ENCODE results near the gene ANTXR2.

Gene ANTXR2

DNA sequence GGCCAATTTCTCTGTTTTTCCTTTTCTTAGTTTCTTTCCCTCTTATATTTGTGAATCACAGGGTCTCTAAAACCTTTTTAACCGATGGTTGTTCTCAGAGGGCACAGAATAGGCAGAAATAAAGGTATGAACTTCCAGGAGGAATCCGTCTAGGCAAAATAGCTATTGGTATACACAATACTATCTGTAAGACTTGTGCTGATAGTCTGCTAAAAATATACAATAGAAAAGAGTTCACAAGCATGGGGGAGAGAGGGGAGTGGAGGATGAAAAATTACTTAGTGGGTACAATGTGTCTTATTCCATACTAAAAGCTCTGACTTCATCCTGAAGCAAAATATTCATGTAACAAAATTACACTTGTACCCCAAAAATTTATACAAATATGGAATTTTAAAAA lies 30.2 kb downstream of the ANTXR2 start:
- H3K27ac ChIP-seq (ENCODE audit: poor library complexity, severe bottlenecking): no peak overlapping the region
- peaks cover 2% of the 10 kb centered on the region for H3K4me1 ChIP-seq (ENCODE audit: insufficient read depth, poor library complexity, severe bottlenecking)
- H3K9me3 ChIP-seq (ENCODE audit: severe bottlenecking): no peaks in the 10 kb centered on the region
- DNase-seq (ENCODE audit: low spot score): no peak
- TF ChIP-seq, protein P1, sequence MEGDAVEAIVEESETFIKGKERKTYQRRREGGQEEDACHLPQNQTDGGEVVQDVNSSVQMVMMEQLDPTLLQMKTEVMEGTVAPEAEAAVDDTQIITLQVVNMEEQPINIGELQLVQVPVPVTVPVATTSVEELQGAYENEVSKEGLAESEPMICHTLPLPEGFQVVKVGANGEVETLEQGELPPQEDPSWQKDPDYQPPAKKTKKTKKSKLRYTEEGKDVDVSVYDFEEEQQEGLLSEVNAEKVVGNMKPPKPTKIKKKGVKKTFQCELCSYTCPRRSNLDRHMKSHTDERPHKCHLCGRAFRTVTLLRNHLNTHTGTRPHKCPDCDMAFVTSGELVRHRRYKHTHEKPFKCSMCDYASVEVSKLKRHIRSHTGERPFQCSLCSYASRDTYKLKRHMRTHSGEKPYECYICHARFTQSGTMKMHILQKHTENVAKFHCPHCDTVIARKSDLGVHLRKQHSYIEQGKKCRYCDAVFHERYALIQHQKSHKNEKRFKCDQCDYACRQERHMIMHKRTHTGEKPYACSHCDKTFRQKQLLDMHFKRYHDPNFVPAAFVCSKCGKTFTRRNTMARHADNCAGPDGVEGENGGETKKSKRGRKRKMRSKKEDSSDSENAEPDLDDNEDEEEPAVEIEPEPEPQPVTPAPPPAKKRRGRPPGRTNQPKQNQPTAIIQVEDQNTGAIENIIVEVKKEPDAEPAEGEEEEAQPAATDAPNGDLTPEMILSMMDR (IDR thresholded peaks at IDR 0.05; ENCODE audit: poor library complexity, severe bottlenecking): no peak
- no peak for ATAC-seq (ENCODE audit: low read depth)
- no peaks in the 10 kb centered on the region for H3K27me3 ChIP-seq (ENCODE audit: insufficient read depth, poor library complexity, severe bottlenecking)
- peaks cover 31% of the 10 kb centered on the region for H3K36me3 ChIP-seq (ENCODE audit: low read depth)
- H3K4me3 ChIP-seq (ENCODE audit: severe bottlenecking): no peak overlapping the region

- no peak for DNase-seq (ENCODE audit: low spot score)
- Histone ChIP-seq H3K27me3 (ENCODE audit: insufficient read depth, poor library complexity, severe bottlenecking) (no peaks in the 10 kb centered on the region), H3K4me3 (ENCODE audit: severe bottlenecking) (no peak overlapping the region), H3K36me3 (ENCODE audit: low read depth) (peaks cover 32% of the 10 kb centered on the region), H3K4me1 (ENCODE audit: insufficient read depth, poor library complexity, severe bottlenecking) (peaks cover 6% of the 10 kb centered on the region), H3K27ac (ENCODE audit: poor library complexity, severe bottlenecking) (no peak overlapping the region), H3K9me3 (ENCODE audit: severe bottlenecking) (no peaks in the 10 kb centered on the region)
- ATAC-seq (ENCODE audit: low read depth): no peak
- TF ChIP-seq, protein P1 (IDR thresholded peaks at IDR 0.05; ENCODE audit: poor library complexity, severe bottlenecking): no peak
Measured at GRCh38 chr4:80037864-80038263, 35.2 kb downstream of the ANTXR2 start.

GRCh38 chr4:80036949-80037685 lies 35.9 kb downstream of the ANTXR2 start:
- Histone ChIP-seq H3K4me1 (ENCODE audit: insufficient read depth, poor library complexity, severe bottlenecking) (peaks cover 6% of the 10 kb centered on the region), H3K27me3 (ENCODE audit: insufficient read depth, poor library complexity, severe bottlenecking) (no peaks in the 10 kb centered on the region), H3K27ac (ENCODE audit: poor library complexity, severe bottlenecking) (no peak overlapping the region), H3K9me3 (ENCODE audit: severe bottlenecking) (no peaks in the 10 kb centered on the region), H3K4me3 (ENCODE audit: severe bottlenecking) (no peak overlapping the region), H3K36me3 (ENCODE audit: low read depth) (peaks cover 39% of the 10 kb centered on the region)
- DNase-seq (ENCODE audit: low spot score): no peak
- no peak for ATAC-seq (ENCODE audit: low read depth)
- TF ChIP-seq, protein P1 (IDR thresholded peaks at IDR 0.05; ENCODE audit: poor library complexity, severe bottlenecking): no peak

GRCh38 chr4:80036306-80036705 lies 36.7 kb downstream of the ANTXR2 start:
- no peak overlapping the region for H3K4me3 ChIP-seq (ENCODE audit: severe bottlenecking)
- DNase-seq (ENCODE audit: low spot score) (no peak), ATAC-seq (ENCODE audit: low read depth) (no peak)
- no peaks in the 10 kb centered on the region for H3K27me3 ChIP-seq (ENCODE audit: insufficient read depth, poor library complexity, severe bottlenecking)
- no peak overlapping the region for H3K27ac ChIP-seq (ENCODE audit: poor library complexity, severe bottlenecking)
- H3K4me1 ChIP-seq (ENCODE audit: insufficient read depth, poor library complexity, severe bottlenecking): peaks cover 6% of the 10 kb centered on the region
- no peaks in the 10 kb centered on the region for H3K9me3 ChIP-seq (ENCODE audit: severe bottlenecking)
- TF ChIP-seq, protein P1 (IDR thresholded peaks at IDR 0.05; ENCODE audit: poor library complexity, severe bottlenecking): no peak
- H3K36me3 ChIP-seq (ENCODE audit: low read depth): peaks cover 43% of the 10 kb centered on the region

DNA sequence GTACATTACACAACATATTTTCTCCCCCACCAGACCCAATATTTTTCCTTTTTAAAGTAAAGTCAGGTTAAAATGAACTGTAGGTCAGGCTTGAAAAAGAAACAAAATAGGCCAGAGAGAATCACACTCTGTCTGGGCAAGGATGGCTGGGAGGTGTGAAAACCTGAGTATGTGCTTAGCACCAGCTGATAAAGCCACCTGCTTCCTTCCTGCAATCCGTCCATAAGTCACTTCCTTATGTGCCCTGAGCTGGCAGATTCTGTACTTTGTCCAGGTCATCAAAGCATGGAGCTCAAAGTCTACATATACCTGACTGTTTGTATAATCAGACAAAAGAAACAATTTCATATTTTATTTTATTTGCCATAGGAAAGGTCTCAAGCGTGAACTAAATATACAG lies 37.7 kb downstream of the ANTXR2 start:
- H3K9me3 ChIP-seq (ENCODE audit: severe bottlenecking): no peaks in the 10 kb centered on the region
- ATAC-seq (ENCODE audit: low read depth): no peak
- no peak overlapping the region for H3K27ac ChIP-seq (ENCODE audit: poor library complexity, severe bottlenecking)
- peaks cover 6% of the 10 kb centered on the region for H3K4me1 ChIP-seq (ENCODE audit: insufficient read depth, poor library complexity, severe bottlenecking)
- H3K4me3 ChIP-seq (ENCODE audit: severe bottlenecking): no peak overlapping the region
- H3K36me3 ChIP-seq (ENCODE audit: low read depth): peaks cover 52% of the 10 kb centered on the region
- TF ChIP-seq, protein P1 (IDR thresholded peaks at IDR 0.05; ENCODE audit: poor library complexity, severe bottlenecking): no peak
- no peaks in the 10 kb centered on the region for H3K27me3 ChIP-seq (ENCODE audit: insufficient read depth, poor library complexity, severe bottlenecking)
- DNase-seq (ENCODE audit: low spot score): no peak
